ENCODE results near the gene NKPD1. TPM values are rescaled to one million over a fixed set of nuclear protein-coding genes. Genes with fewer than 3 reads are reported as not detected.

NKPD1 gene
- total RNA-seq, 1 donor from 2014 or later = 1.1 TPM

- Mint-ChIP-seq H3K4me1 (peaks cover 5% of the 10 kb centered on the region), H3K27me3 (ENCODE audit: low read depth) (no peaks in the 10 kb centered on the region), H3K36me3 (peaks cover 10% of the 10 kb centered on the region), H3K9me3 (no peaks in the 10 kb centered on the region), H3K4me3 (no peak overlapping the region), H3K27ac (no peak overlapping the region)
- TF ChIP-seq CTCF (IDR thresholded peaks at IDR 0.05; ENCODE audit: unreplicated experiment) = no peak
- DNase-seq (ENCODE audit: low spot score in 2 of 2, unreplicated experiment in 2 of 2) = no peak
Measured at GRCh38 chr19:45142016-45142725, 18.6 kb downstream of the NKPD1 start.

GRCh38 chr19:45141203-45141900 is 19.4 kb downstream of the NKPD1 start:
- no peak for TF ChIP-seq CTCF (IDR thresholded peaks at IDR 0.05; ENCODE audit: unreplicated experiment)
- Mint-ChIP-seq H3K9me3 (no peaks in the 10 kb centered on the region), H3K36me3 (peaks cover 10% of the 10 kb centered on the region), H3K4me1 (peaks cover 8% of the 10 kb centered on the region), H3K27me3 (ENCODE audit: low read depth) (no peaks in the 10 kb centered on the region), H3K4me3 (no peak overlapping the region), H3K27ac (no peak overlapping the region)
- DNase-seq (ENCODE audit: low spot score in 2 of 2, unreplicated experiment in 2 of 2) = no peak

- DNase-seq (ENCODE audit: low spot score in 2 of 2, unreplicated experiment in 2 of 2) = no peak
- H3K9me3 Mint-ChIP-seq = no peaks in the 10 kb centered on the region
- H3K27ac Mint-ChIP-seq = no peak overlapping the region
- no peak overlapping the region for H3K4me3 Mint-ChIP-seq
- no peaks in the 10 kb centered on the region for H3K27me3 Mint-ChIP-seq (ENCODE audit: low read depth)
- peaks cover 8% of the 10 kb centered on the region for H3K4me1 Mint-ChIP-seq
- peaks cover 10% of the 10 kb centered on the region for H3K36me3 Mint-ChIP-seq
- no peak for TF ChIP-seq CTCF (IDR thresholded peaks at IDR 0.05; ENCODE audit: unreplicated experiment)
Measured at GRCh38 chr19:45140533-45140932, 20.2 kb downstream of the NKPD1 start.

GRCh38 chr19:45140144-45140503 is 20.7 kb downstream of the NKPD1 start:
- DNase-seq (ENCODE audit: low spot score in 2 of 2, unreplicated experiment in 2 of 2) = no peak
- peaks cover 10% of the 10 kb centered on the region for H3K36me3 Mint-ChIP-seq
- H3K9me3 Mint-ChIP-seq = no peaks in the 10 kb centered on the region
- TF ChIP-seq CTCF (IDR thresholded peaks at IDR 0.05; ENCODE audit: unreplicated experiment) = no peak
- no peak overlapping the region for H3K4me3 Mint-ChIP-seq
- no peak overlapping the region for H3K27ac Mint-ChIP-seq
- peaks cover 8% of the 10 kb centered on the region for H3K4me1 Mint-ChIP-seq
- no peaks in the 10 kb centered on the region for H3K27me3 Mint-ChIP-seq (ENCODE audit: low read depth)

GRCh38 chr19:45139286-45140143 is 21.3 kb downstream of the NKPD1 start:
- Mint-ChIP-seq H3K4me1 (peaks cover 8% of the 10 kb centered on the region), H3K4me3 (no peak overlapping the region), H3K27ac (no peak overlapping the region), H3K9me3 (no peaks in the 10 kb centered on the region), H3K36me3 (peaks cover 10% of the 10 kb centered on the region), H3K27me3 (ENCODE audit: low read depth) (no peaks in the 10 kb centered on the region)
- no peak for DNase-seq (ENCODE audit: low spot score in 2 of 2, unreplicated experiment in 2 of 2)
- no peak for TF ChIP-seq CTCF (IDR thresholded peaks at IDR 0.05; ENCODE audit: unreplicated experiment)

Data from mesothelial cell of epicardium (in vitro differentiated cells).